OCI-LY3 (cell line): ENCODE data around the gene SLC38A2.

Source experiments
- H2AFZ ChIP-seq: fragments of 200-600, 300-600 bp; shearing (Covaris generic); 2 replicates; pipeline ENCODE4 v1.6.0; 2014; ENCODE audit warnings: antibody characterized with exemption, low read depth, low read length
- H3K27ac ChIP-seq: fragments of 200-600, 300-600 bp; sonication (generic); 2 replicates; pipeline ENCODE4 v1.5.1; 2014; ENCODE audit warnings: mild to moderate bottlenecking, low read length, moderate library complexity, mixed read lengths
- H3K27me3 ChIP-seq: fragments of 200-600, 300-600 bp; sonication (generic); 2 replicates; pipeline ENCODE4 v1.6.1; 2014; ENCODE audit warnings: low read depth, low read length, mixed read lengths
- H3K36me3 ChIP-seq: fragments of 200-600, 300-600 bp; sonication (generic); replicated peaks from 2 replicates; pipeline ENCODE3; 2014; ENCODE audit warnings: low read depth, low read length, mixed read lengths
- H3K4me1 ChIP-seq: fragments of 300-600, 200-600 bp; sonication (generic); 2 replicates; pipeline ENCODE4 v1.6.1; 2014; ENCODE audit warnings: low read length, mixed read lengths
- H3K4me2 ChIP-seq: fragments of 200-600, 300-600 bp; sonication (generic); 2 replicates; pipeline ENCODE4 v1.6.1; 2014; ENCODE audit warnings: low read length, mixed read lengths
- H3K4me3 ChIP-seq: fragments of 300-600, 200-600 bp; sonication (generic); 2 replicates; pipeline ENCODE4 v1.5.1; 2014; ENCODE audit warnings: antibody characterized with exemption, mild to moderate bottlenecking, low read length, moderate library complexity
- H3K79me2 ChIP-seq: fragments of 300-600, 200-600 bp; shearing (Covaris generic); 2 replicates; pipeline ENCODE4 v1.6.1; 2014; ENCODE audit warnings: mild to moderate bottlenecking, low read length, mixed read lengths
- H3K9ac ChIP-seq: fragments of 300-600, 200-600 bp; shearing (Covaris generic); 2 replicates; pipeline ENCODE4 v1.6.0; 2014; ENCODE audit warnings: mild to moderate bottlenecking, low read length, moderate library complexity
- H3K9me3 ChIP-seq: fragments of 200-600, 300-600 bp; shearing (Covaris generic); 2 replicates; pipeline ENCODE4 v1.6.1; 2014; ENCODE audit warnings: low read length, mixed read lengths; ENCODE audit not compliant: insufficient read depth
- H4K20me1 ChIP-seq: fragments of 200-600, 300-600 bp; sonication (generic); 2 replicates; pipeline ENCODE4 v1.6.1; 2016; ENCODE audit warnings: low read length, mixed read lengths; ENCODE audit not compliant: insufficient read depth
- CTCF ChIP-seq: fragments of 200-600, 300-600 bp; sonication (generic); IDR thresholded peaks from 2 replicates; pipeline ENCODE4 v1.5.1; 2014; ENCODE audit warnings: antibody characterized with exemption, low read length, low read depth
- EZH2phosphoT487 ChIP-seq: fragments of 200-600 bp; shearing (Covaris generic); IDR thresholded peaks from 2 replicates; pipeline ENCODE4 v1.6.1; 2018; ENCODE audit warnings: antibody characterized with exemption, mixed run types, low read depth

SLC38A2 gene

GRCh38 chr12:46390304-46390703 lies 17.7 kb upstream of the SLC38A2 start:
- H3K9me3 ChIP-seq = no peaks in the 10 kb centered on the region
- no peaks in the 10 kb centered on the region for H4K20me1 ChIP-seq
- peak overlapping the region; percentile 42 for H3K4me3 ChIP-seq
- H3K9ac ChIP-seq = peak overlapping the region; percentile 61
- peak overlapping the region; percentile 91 for H3K4me2 ChIP-seq
- H3K79me2 ChIP-seq = peaks cover 8% of the 10 kb centered on the region
- H3K36me3 ChIP-seq = peaks cover 14% of the 10 kb centered on the region
- H3K4me1 ChIP-seq = peaks cover 78% of the 10 kb centered on the region
- TF ChIP-seq EZH2phosphoT487 = no peak
- no peak for TF ChIP-seq CTCF
- peak overlapping the region; percentile 93 for H3K27ac ChIP-seq
- H3K27me3 ChIP-seq = no peaks in the 10 kb centered on the region
- no peak overlapping the region for H2AFZ ChIP-seq

GRCh38 chr12:46389031-46389616 lies 16.6 kb upstream of the SLC38A2 start:
- H3K4me1 ChIP-seq = peaks cover 86% of the 10 kb centered on the region
- H3K27ac ChIP-seq = peak overlapping the region; percentile 93
- no peak for TF ChIP-seq EZH2phosphoT487
- TF ChIP-seq CTCF = no peak
- H4K20me1 ChIP-seq = no peaks in the 10 kb centered on the region
- H3K4me3 ChIP-seq = peak overlapping the region; percentile 40
- H3K9me3 ChIP-seq = no peaks in the 10 kb centered on the region
- H3K36me3 ChIP-seq = peaks cover 15% of the 10 kb centered on the region
- no peak overlapping the region for H2AFZ ChIP-seq
- H3K4me2 ChIP-seq = peak overlapping the region; percentile 91
- peak overlapping the region; percentile 61 for H3K9ac ChIP-seq
- H3K27me3 ChIP-seq = no peaks in the 10 kb centered on the region
- peaks cover 20% of the 10 kb centered on the region for H3K79me2 ChIP-seq

DNA sequence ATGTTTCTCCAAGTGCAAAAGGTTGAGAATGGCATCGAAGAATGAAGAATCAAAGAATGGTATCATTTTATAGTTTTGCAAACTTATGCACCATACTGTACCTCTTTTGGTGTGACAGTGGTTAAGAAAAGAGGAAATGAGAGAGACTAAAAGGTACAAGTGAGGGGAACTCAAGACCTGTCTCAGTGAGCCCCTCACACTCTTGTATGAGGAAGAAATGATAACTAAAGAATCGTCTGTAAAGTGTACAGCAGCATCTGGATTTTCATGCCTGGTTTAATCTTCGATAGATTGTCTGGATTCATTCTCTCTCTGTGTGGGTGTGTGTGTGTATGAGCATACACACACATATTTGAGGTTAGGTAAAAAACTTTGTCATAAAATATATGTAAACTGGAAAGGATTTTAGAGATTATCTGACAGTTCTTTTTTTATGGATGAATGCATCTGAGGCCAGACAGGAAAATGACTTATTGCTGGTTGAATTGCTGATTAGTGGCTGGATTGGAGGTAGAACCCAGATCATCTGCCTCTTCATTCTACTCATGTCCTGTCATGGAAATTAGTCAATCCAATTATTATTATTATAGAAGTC lies 16.0 kb upstream of the SLC38A2 start:
- Histone ChIP-seq H3K79me2 (peaks cover 26% of the 10 kb centered on the region), H3K27me3 (no peaks in the 10 kb centered on the region), H3K36me3 (peaks cover 13% of the 10 kb centered on the region), H3K4me3 (peak overlapping the region; percentile 88), H3K27ac (peak overlapping the region; percentile 93), H3K4me1 (peaks cover 86% of the 10 kb centered on the region), H4K20me1 (no peaks in the 10 kb centered on the region), H3K9me3 (no peaks in the 10 kb centered on the region), H2AFZ (no peak overlapping the region), H3K4me2 (peak overlapping the region; percentile 91), H3K9ac (peak overlapping the region; percentile 67)
- no peak for TF ChIP-seq CTCF
- no peak for TF ChIP-seq EZH2phosphoT487

GRCh38 chr12:46387670-46388069 lies 15.1 kb upstream of the SLC38A2 start:
- no peak overlapping the region for H2AFZ ChIP-seq
- peaks cover 79% of the 10 kb centered on the region for H3K4me1 ChIP-seq
- no peaks in the 10 kb centered on the region for H3K27me3 ChIP-seq
- peak overlapping the region; percentile 91 for H3K4me2 ChIP-seq
- H3K9me3 ChIP-seq = no peaks in the 10 kb centered on the region
- H3K4me3 ChIP-seq = peak overlapping the region; percentile 88
- peak overlapping the region; percentile 67 for H3K9ac ChIP-seq
- peak overlapping the region; percentile 93 for H3K27ac ChIP-seq
- no peaks in the 10 kb centered on the region for H4K20me1 ChIP-seq
- TF ChIP-seq EZH2phosphoT487 (no peak), CTCF (no peak)
- H3K36me3 ChIP-seq = peaks cover 6% of the 10 kb centered on the region
- H3K79me2 ChIP-seq = peaks cover 27% of the 10 kb centered on the region
